22Rv1 (cell line): Measurements from ENCODE around the gene L1TD1.

Experiments used
- H3K27ac ChIP-seq: fragments of 450-650 bp; 2 replicates; pipeline ENCODE4 v1.5.1; 2017
- CTCF ChIP-seq: fragments of 450-650 bp; IDR thresholded peaks from 2 replicates; pipeline ENCODE4 v1.5.1; 2017; ENCODE audit warnings: mild to moderate bottlenecking
- ZFX ChIP-seq: fragments of 450-650 bp; IDR thresholded peaks from 2 replicates; pipeline ENCODE4 v1.6.1; 2017; ENCODE audit warnings: antibody characterized with exemption, borderline replicate concordance

Gene L1TD1

GRCh38 chr1:62247391-62248168, 52.9 kb downstream of the L1TD1 start:
- TF ChIP-seq ZFX: no peak
- TF ChIP-seq CTCF: no peak
- H3K27ac ChIP-seq: no peak overlapping the region

- no peak for TF ChIP-seq ZFX
- no peak for TF ChIP-seq CTCF
These were observed 55.6 kb downstream of the L1TD1 start for GRCh38 chr1:62250126-62250726.

GRCh38 chr1:62259551-62259950, 64.9 kb downstream of the L1TD1 start:
- H3K27ac ChIP-seq: no peak overlapping the region
- TF ChIP-seq CTCF (no peak), ZFX (no peak)

More at GRCh38 chr1:62250126-62250726, 55.6 kb downstream of the L1TD1 start:
- no peak overlapping the region for H3K27ac ChIP-seq

DNA sequence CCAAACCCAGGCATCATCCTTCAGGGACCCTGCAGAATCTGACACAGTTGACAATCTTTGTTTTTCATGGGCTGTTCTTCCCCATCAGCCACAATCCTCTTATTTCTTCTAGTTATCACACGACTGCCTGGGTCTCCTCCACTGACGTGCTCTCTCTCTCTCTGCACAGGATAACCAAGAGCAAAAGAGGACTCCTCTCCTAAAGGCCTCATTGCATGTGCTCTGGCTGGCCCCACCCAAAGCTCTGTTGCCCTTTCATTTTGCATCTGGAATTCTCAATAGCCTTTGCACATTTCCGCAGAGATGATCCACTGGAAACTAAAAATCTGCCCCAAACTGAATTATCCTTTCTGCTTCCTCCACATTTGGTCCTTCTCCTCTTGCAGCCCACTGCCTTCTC, 66.0 kb downstream of the L1TD1 start:
- TF ChIP-seq CTCF: no peak
- TF ChIP-seq ZFX: no peak
- no peak overlapping the region for H3K27ac ChIP-seq
